Body of pancreas (tissue), 4 donors: ENCODE results near the gene DMRTC2.

Experiments used
- POLR2A ChIP-seq, 3 donors: fragments of 450-650 bp; IDR thresholded peaks; one replicate each; pipeline ENCODE4 v1.6.1; 2016; ENCODE audit warnings: antibody characterized with exemption in 3 of 3, mild to moderate bottlenecking in 2 of 3
- TF ChIP-seq, protein P1 (sequence below), 7 experiments: fragments of 450-650 bp in 4 of 7; fragments of 200-600 bp in 3 of 7; sonication (generic) in 3 of 7; IDR thresholded peaks; one replicate each; pipeline ENCODE4 v1.5.1; 2016 to 2019; ENCODE audit warnings: antibody characterized with exemption in 7 of 7

DNA sequence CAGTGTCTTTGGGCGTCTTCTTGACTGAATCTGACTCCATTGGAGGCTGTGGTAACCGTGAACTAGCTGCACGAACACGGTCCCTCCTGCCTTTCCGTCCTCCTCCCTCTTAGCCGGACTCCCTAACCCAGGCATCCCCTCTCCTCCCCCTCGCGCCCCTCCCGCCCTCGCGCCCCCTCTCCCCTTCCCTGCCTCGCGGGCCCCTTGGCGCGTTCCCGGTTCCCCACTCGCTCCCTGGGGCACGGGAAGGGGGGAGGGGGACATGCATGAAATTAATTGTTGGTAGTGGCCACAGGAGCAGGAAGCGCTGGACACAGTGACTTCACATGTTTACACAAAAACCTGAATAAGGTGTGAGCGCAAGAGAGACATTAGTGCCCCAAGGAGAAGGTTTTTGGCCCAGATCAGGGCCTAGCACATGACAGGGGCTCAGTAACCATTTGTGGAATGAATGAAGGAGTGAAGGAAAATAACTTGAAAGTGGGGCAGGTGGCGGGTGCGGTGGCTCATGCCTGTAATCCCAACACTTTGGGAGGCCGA, 279 bp downstream of the DMRTC2 start:
- TF ChIP-seq, protein P1, sequence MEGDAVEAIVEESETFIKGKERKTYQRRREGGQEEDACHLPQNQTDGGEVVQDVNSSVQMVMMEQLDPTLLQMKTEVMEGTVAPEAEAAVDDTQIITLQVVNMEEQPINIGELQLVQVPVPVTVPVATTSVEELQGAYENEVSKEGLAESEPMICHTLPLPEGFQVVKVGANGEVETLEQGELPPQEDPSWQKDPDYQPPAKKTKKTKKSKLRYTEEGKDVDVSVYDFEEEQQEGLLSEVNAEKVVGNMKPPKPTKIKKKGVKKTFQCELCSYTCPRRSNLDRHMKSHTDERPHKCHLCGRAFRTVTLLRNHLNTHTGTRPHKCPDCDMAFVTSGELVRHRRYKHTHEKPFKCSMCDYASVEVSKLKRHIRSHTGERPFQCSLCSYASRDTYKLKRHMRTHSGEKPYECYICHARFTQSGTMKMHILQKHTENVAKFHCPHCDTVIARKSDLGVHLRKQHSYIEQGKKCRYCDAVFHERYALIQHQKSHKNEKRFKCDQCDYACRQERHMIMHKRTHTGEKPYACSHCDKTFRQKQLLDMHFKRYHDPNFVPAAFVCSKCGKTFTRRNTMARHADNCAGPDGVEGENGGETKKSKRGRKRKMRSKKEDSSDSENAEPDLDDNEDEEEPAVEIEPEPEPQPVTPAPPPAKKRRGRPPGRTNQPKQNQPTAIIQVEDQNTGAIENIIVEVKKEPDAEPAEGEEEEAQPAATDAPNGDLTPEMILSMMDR (IDR thresholded peaks at IDR 0.05): no peak
- no peak for TF ChIP-seq POLR2A (IDR thresholded peaks at IDR 0.05)
